ENCODE measurements around the gene PLP1.

Gene PLP1

DNA sequence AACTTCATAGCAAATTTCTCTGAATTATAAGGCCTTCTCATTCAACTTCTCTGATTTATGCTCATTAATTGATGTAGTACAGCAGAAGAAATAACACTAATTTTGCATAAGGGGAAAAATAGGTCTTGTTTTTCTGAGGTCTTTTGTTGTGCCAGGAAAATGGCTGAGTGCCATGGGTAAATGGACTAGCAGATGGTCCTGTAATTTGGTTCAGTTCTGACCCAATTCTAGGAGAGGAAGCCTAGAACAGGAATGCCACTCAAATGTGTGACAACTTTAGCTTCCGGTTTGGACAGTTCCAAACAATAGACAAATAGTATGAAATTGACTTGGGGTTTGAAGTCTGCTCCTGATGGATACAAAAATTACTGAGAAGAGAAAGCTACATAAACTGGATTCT is 49.2 kb downstream of the PLP1 start:
- no peak for DNase-seq (ENCODE audit: low read depth)
- no peak overlapping the region for H3K4me3 ChIP-seq (ENCODE audit: low read length)
- TF ChIP-seq, protein P1, sequence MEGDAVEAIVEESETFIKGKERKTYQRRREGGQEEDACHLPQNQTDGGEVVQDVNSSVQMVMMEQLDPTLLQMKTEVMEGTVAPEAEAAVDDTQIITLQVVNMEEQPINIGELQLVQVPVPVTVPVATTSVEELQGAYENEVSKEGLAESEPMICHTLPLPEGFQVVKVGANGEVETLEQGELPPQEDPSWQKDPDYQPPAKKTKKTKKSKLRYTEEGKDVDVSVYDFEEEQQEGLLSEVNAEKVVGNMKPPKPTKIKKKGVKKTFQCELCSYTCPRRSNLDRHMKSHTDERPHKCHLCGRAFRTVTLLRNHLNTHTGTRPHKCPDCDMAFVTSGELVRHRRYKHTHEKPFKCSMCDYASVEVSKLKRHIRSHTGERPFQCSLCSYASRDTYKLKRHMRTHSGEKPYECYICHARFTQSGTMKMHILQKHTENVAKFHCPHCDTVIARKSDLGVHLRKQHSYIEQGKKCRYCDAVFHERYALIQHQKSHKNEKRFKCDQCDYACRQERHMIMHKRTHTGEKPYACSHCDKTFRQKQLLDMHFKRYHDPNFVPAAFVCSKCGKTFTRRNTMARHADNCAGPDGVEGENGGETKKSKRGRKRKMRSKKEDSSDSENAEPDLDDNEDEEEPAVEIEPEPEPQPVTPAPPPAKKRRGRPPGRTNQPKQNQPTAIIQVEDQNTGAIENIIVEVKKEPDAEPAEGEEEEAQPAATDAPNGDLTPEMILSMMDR (IDR thresholded peaks at IDR 0.05; ENCODE audit: insufficient read depth, low read depth, low read length, missing control alignments): no peak

DNA sequence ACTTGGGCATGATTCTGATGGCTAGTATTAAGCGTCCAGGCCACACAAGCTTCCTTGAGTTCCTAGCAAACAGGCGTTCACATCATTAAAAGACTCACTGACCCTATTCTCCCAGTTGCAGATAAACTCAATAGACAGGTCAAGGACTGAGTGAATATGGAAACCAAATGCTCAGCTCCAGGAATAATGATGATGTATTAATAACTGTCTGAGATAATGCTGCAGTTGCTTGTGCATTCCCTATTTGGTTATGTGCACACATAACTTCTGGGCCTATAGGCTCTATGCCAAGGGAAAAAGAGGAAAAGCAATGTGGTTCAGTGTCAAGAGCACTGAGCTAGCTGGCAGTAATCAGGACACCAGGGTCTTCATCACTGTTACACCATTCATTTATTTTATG is 51.9 kb downstream of the PLP1 start:
- DNase-seq (ENCODE audit: low read depth): no peak
- no peak overlapping the region for H3K4me3 ChIP-seq (ENCODE audit: low read length)
- TF ChIP-seq, protein P1 (IDR thresholded peaks at IDR 0.05; ENCODE audit: insufficient read depth, low read depth, low read length, missing control alignments): no peak

DNA sequence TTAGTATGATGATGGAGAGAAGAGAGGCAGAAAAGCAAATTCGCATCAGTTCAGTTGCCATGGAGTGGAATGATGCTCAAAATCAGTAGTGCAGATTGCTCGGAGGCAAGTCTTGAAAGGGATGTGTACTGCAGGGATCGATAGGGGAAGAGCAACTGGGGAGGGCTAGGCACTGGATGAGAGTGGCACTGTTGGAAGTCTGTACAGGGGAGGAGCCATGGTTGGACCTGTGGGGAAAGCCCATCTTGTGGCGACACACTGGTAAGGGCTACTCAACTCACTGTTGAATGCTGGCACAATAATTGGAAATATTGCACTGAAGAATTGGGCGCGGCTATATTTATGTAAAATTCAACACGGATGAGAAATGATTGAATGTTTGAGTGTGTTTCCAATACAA is 54.2 kb downstream of the PLP1 start:
- TF ChIP-seq, protein P1 (IDR thresholded peaks at IDR 0.05; ENCODE audit: insufficient read depth, low read depth, low read length, missing control alignments): no peak
- DNase-seq (ENCODE audit: low read depth): no peak
- no peak overlapping the region for H3K4me3 ChIP-seq (ENCODE audit: low read length)

DNA sequence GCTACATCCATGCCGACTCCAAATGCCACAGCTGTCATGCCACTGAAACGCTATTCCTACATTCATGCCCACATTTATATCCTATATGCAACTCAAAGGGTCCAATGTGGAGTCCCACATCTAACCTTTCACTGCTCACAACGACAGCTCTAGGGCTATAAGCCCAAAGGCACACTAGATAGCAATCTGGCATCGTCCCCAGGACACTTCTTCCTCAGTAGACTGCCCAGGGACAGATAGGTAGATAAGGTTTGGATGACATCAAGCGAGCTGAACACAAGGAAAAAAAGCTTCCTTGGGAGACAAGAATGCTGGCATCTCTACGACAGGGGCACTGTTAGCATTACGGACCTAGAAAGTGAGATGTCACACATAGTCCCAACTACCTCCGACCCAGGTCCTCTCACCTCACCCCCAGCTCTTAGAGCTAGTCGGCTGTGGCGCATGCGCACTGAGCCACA is 54.7 kb downstream of the PLP1 start:
- TF ChIP-seq, protein P1 (IDR thresholded peaks at IDR 0.05; ENCODE audit: insufficient read depth, low read depth, low read length, missing control alignments): no peak
- peak; percentile 40 for DNase-seq (ENCODE audit: low read depth)
- H3K4me3 ChIP-seq (ENCODE audit: low read length): peak overlapping the region; percentile 48

DNA sequence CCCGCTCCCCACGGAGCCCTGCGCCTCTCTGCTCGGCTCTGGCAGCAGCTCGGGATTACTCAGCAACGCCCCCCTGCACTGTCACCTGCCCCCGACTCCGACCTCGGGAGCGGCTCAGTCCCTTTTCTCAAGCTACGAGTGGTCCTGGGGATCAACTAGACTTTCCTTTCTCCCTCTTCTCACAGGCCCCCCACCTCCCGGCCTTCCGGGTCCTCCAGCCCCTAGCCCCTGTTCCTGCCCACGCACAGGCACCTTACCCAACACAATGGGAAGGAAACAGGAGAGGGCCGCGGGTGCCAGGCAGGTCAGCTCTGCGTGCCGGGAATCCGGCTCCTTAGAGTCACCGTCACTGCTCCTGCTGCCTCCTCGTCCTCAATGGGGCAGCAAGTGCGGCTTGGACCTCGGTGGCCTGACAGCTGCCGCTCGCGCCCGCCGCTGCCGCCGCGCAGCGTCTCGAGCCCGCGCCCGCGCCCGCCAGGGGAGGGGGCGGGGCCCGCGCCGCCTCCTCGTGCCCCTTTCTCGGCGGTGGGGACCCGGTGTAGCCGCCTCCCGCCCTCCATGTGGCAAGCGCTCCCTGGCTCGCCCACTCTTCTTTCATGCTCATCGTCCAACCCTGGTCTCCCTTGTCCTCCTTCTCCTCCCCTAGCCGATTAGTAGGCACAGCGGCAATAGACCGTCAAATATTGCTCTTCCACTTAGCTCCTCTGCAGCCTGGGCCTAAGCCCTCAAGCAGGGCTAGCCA is 55.3 kb downstream of the PLP1 start, which contains the start of gene RAB9B:
Gene RAB9B (minus strand): TSS at position 455 of the 742 bp plus-strand sequence. CDS start 6,473 bp downstream, outside the sequence.
- no peak for DNase-seq (ENCODE audit: low read depth)

DNA sequence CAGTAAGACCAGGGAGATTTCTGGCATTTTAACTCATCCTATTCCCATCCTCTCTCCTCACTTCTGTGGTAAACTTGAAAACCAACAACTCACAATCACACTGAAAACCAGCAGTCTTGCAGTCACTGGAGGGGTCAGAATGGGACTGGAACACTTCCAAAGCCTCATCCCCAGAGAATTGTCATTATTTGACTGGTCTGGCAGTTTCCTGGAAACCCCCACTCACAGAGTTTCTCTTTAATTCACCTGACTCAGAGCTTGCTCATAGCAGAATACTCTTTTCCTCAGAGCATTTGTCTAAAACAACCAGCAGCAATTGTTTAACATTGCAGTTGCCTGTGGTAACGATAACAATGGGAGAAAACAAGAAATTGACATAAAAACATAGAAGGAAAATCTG is 62.8 kb downstream of the PLP1 start:
- DNase-seq (ENCODE audit: low read depth): peak; percentile 2
- TF ChIP-seq, protein P1 (IDR thresholded peaks at IDR 0.05; ENCODE audit: insufficient read depth, low read depth, low read length, missing control alignments): no peak
- H3K4me3 ChIP-seq (ENCODE audit: low read length): no peak overlapping the region

More for the DNA sequence above, 55.3 kb downstream of the PLP1 start, which contains the start of gene RAB9B:
- TF ChIP-seq, protein P1 (IDR thresholded peaks at IDR 0.05; ENCODE audit: insufficient read depth, low read depth, low read length, missing control alignments): no peak
- H3K4me3 ChIP-seq (ENCODE audit: low read length): peak within 1 kb of the TSS; percentile 48
